SH-SY5Y (cell line): ENCODE measurements around the gene BARD1.

ENCODE experiments used
- GATA2 ChIP-seq: IDR thresholded peaks from 2 replicates; pipeline ENCODE4 v1.6.1; 2011; ENCODE audit warnings: mild to moderate bottlenecking, low read depth, low read length
- GATA3 ChIP-seq: IDR thresholded peaks from 2 replicates; pipeline ENCODE4 v1.6.1; 2011; ENCODE audit warnings: low read depth, mild to moderate bottlenecking, low read length, moderate library complexity

Gene BARD1

DNA sequence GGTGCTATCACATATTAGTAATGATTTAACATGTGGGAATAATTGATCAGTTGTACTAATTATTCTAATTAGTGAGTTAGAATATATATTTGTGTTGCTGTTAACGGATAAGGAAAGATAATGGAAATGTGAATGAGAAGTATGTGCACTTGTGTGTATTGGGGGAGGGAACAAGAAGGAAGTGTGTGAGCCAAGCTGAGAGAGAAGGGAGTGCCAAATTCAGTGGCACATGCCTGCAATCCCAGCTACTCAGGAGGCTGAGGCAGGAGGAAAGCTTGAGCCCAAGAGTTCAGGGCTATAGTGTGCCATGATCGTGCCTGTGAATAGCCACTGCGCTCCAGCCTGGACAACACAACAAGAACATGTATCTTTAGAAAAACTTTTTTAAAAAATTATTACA is 9.3 kb downstream of the BARD1 start:
- TF ChIP-seq GATA2 (no peak), GATA3 (no peak)

DNA sequence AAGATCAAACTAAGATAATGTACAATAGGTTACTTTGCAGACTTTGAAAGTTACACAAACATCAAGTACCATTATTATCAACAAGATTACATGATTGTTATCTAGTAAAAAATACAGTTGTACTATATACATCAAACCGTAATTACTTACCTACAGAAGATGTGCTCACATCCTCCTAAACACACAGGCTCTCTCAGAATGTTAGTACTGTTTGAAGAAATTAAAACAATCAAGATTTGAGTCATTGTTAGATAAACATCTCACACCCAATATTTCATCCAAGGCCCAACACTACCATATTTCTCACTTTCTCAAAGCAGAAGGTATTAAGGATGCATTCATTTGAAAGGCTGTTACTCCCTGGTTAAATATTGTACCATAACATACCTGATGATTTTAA is 12.6 kb downstream of the BARD1 start:
- TF ChIP-seq GATA2 (no peak), GATA3 (no peak)

DNA sequence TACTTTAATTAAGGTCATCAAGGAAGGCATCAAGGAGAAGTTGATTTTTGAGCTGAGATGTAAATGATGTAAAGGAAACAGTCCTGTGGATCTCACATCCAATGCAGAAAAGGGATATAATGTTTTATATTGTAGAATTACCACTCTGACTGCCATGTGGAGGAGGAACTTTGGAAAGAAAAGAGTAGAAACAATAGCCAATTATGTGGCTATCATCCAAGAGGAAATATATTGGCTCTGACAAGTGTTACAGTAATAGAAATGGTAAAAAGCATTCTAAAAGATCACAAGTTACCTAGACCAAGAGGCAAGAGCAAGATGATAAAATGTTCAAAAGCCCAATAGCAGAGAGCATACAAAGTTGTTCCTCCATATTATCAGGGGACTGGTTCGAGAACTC is 26.8 kb downstream of the BARD1 start:
- TF ChIP-seq GATA2 (no peak), GATA3 (no peak)

DNA sequence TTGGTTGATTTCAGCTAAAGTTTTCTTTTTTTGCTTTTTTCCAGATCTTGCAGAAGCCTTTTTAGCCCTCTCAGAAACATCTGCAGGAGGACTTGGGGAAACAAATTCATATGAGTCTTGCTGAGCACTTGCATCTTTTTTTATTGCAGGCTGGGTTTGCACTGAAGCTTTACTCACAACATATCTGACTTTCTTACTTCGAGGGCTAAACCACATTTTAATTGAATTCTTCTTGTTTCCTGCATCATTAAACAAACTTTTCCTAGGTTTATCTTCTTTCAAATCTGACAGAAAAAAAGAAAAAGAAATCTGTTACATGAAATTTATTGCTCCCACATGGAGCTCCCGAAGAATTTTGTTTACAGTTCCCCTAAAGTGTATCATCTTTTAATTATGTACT is 28.3 kb downstream of the BARD1 start:
- no peak for TF ChIP-seq GATA3
- TF ChIP-seq GATA2, result no peak

DNA sequence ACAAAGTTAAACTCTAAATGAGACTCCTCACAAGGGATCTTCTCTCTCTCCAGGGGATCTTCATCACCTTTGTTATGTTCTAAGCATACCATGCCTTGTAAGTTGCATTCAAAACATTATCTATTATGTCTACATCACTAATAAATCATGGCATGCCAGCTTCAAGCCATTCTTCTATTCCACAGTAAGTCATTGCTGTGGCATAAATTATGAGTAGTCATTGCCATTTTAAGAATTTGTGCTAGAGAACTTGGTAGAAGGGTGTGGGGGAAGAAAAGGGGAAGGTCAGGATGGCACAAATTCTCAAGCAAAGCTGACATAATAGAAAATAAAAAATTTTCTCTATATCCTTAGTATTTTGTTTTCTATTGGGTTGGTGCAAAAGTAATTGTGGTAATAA is 33.5 kb downstream of the BARD1 start:
- TF ChIP-seq GATA2, result no peak
- TF ChIP-seq GATA3, result no peak

DNA sequence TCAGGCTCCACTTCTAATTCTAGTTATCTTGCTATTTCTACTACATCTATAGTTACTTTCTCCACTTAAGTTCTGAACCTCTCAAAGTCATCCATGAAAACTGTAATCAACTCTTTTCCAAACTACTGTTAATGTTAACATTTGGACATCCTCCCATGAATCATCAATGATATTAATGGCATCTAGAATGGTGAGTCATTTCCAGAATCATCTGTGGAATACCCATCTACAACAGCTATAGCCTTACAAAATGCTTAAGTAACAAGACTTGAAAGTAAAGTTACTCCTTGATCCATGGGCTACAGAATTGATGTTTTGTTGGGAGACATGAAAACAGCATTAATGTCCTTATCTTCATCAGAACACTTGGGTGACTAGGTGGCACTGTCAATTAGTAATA is 35.4 kb downstream of the BARD1 start:
- no peak for TF ChIP-seq GATA3

DNA sequence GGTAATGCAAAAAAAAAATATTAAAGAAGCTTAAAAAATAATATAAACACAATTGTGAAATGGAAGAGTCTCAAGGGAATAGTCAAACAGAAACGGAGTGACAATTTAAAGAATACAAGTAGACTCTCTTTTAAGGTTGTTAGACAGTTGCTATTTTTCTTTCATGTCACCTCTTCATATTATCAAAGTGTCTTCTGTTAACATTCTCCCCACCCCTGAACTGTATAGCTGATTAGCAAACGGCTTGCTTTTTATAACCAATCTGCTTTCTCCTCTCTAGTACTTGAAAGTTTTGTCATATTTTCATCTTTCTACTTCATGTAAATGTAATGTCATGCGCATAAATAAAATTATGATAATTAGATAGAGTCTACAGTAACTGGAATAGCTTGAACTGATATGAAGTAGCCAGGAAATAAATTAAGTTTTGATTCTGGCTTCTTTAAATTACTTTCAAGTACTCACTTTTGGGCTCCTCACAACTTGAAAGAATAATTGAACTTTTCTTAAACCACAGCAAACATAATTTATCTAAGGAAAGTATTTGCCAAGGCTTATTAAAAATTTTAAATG is 37.0 kb downstream of the BARD1 start:
- TF ChIP-seq GATA2, result no peak

DNA sequence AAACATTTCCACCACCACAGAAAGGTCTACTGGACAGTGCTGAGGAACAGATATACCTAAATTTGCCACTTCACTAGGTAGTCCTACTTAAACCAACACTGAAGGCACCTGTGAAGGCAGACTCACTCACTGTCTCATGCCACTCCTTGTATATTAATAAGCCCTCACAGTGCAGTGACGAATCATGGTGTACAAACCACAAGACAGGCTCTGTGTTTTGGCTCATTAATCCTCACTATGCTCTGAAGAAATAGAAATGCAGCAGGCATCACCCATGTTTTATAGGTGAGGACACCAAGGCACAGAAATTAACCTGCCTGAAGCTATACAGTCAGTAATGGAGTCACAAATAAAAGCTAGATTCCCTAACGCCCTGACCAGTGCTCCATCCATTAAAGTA is 44.3 kb downstream of the BARD1 start:
- TF ChIP-seq GATA2 (no peak), GATA3 (no peak)

DNA sequence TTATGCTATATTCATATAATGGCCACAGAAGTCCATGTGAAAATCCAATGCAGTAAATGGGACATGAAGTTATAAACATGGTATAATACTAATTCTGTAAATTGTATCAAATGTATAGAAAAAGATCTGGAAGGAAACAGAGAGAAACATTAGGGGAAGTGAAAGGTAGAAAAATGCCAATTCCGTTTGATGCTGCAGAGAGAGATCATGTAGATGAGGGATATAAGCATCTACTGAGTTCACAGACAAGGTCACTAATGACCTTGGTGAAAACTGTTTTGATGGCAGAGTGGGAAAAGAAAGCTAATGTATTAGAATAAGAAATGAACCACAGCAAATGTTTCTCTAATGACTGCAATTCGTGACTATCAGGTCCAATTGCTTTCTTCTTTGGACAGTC is 56.0 kb downstream of the BARD1 start:
- TF ChIP-seq GATA2 (no peak), GATA3 (no peak)

DNA sequence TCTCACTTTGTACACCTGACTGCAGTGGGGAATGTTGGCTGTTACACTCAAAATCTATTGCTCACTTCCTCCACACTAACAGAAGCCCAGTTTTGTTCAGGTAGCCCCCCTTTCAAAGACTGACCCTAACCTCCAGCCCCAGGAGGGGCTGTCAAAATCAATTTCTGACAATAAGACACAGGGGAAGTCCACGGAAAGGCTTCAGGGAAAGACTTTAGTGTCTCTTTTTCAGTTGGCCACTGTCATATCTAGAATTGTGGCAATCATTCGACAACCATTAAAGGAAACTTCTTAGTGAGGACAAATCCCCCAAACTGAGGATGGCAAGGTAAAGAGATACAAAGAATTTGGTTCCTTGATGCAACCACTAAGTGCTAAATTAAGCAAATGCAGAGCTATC is 59.0 kb downstream of the BARD1 start:
- no peak for TF ChIP-seq GATA3
- no peak for TF ChIP-seq GATA2

DNA sequence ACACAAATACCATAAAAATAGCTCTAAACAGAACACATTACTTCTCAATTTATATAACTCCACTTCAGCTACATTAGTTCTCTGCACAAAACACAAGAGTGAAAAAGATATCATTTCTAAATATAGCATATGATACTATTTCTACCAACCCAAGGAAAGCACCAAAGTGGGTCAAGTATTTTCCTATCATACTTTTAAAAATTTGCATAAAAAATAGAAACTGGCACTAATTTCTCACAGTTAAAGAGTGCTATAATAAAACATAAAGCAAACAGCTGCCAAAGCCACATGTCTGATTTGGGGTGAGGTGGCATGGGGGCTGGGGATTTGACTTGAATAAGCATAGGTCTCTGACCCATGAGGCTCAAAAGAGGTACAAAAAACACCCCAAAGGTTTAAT is 61.5 kb downstream of the BARD1 start:
- no peak for TF ChIP-seq GATA2
- no peak for TF ChIP-seq GATA3

DNA sequence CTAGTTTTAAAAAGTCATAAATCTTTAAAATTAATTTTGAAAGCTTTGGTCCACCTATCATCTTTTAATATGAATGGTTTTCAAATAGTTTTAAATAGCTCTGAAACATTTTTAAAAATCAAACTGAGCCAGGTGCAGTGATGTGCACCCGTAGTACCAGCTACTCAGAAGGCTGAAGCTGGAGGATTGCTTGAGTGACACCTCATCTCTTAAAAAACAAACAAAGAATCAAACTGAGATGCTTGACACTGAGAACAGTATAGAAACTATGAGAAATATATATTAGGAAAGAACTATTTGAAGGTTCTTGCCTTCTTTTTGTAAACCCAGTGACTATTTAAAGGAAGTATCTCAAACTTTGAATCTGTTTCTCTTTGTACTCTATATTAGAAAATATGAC is 67.4 kb downstream of the BARD1 start:
- no peak for TF ChIP-seq GATA2
- TF ChIP-seq GATA3, result no peak

DNA sequence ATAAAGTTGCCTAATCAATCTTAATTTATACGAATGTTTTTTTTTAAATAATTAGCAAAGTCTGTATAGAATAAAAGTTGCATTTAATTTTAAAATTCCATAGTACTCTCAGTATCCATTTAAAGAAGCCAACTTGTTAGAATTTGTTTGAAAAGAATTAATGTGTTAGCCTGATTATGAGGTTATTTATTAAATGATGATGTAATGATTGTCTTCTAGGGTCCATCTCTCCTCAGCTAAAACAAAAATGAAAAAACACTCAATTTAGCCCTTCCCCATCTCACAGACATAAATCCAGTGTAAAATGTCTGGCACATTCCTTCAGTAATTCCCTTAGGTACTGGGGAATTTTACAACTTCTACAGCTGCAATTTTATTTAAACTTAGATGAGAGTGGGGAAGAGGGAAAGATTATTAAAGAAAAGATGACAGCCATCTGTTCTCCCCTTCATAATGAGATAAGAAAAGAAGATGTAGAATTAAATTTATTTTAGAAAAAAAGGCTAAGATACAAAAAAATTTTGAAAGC is 68.6 kb downstream of the BARD1 start:
- TF ChIP-seq GATA2 (no peak), GATA3 (no peak)

DNA sequence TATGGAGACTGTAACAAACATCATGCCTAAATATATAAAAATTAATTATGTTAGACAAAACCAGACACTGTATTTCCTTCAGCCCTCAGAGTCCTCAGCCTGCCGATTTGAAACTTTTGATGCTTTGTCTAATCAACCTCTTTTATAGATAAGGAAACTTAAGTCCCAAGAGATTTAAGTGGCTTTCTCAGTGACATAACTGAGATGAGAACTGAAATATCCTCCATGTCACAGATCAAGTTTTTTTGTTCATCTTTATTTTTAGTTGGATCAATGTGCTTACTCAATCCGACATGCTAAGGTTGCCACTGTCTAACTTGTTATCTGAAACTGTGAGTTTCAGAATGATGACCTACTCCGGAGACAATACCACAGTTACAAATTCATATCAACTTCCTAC is 72.3 kb downstream of the BARD1 start:
- TF ChIP-seq GATA3 (no peak), GATA2 (no peak)

DNA sequence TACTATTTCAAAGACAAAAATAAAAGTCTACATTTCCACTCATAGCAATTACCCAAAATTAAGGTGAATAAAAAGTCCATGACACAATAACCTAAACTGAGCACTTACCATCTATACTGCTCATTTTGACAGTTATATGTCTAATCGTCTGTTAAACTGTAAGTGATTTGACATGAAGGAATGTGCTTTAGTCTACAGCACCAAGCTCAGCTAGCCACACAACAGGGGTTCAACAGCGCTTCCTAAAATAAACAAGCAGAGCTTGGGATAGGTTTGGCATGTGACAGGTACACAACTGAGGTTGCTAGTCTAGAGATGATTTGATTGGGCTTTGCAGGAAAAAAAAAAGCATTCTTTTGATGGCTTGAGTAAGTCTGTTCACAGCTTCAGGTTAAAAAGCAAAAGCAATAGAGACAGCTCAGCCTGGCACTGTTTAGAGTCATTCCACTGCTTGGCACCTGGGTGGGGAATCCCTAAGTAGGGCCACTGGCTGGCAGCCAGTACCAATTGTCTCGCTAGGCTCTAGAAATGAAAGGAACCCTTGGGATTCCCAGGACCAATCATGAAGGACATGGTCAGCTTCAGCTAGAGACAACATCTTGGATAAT is 78.6 kb downstream of the BARD1 start:
- TF ChIP-seq GATA2, result no peak
- no peak for TF ChIP-seq GATA3

DNA sequence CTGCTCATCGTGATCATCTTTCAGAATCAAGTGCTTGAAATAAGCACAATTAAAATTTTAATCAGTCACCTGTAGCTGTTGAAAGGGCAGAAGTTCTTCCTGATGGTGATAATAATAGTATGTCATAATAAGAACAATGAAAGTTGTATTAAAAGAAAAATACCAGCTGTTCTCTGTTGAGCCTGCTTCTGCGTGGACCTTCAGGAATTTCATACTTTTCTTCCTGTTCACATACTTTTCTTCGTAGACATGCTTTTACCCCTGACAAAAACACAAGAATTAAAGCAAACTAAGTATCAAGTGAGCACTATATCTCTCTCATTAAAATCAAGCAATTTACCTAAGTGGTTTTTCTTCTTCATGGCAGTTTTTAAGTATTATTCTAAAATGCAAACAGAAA is 79.2 kb downstream of the BARD1 start:
- TF ChIP-seq GATA3 (no peak), GATA2 (no peak)

DNA sequence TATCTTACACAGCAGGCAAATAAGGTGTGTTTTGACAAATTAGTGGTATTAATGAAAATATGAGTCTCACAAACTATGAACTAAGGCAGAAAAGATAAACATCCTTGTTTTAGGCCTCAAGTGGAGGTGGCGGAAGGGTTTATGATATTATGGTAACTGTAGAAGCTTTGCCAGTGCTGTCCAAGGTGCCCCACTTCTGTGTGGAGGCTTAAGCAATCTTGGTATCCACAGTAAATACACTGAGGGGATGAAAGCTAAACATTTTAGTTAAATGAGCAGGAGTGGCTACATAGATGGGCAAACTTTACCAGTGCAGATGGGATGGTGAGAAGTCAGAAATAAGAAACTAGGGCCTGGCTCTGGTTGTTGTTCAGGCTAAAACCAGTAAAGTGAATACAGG is 84.7 kb downstream of the BARD1 start:
- no peak for TF ChIP-seq GATA3
- no peak for TF ChIP-seq GATA2
